Ectodermal cell (in vitro differentiated cells): ENCODE data around the gene ATP2A2.
"Not testable (repeated sequence)": the region's sequence is repeated elsewhere in the genome, so short reads cannot be mapped to it uniquely, and the experiment has no call there.

Experiments
- H3K27ac ChIP-seq: 2 replicates; pipeline ENCODE4 v1.7.0; 2013; ENCODE audit warnings: mild to moderate bottlenecking, low read depth, low read length; ENCODE audit not compliant: insufficient read depth, poor library complexity, severe bottlenecking
- H3K27me3 ChIP-seq: 2 replicates; pipeline ENCODE4 v1.7.0; 2013; ENCODE audit warnings: mild to moderate bottlenecking, low read length; ENCODE audit not compliant: insufficient read depth, control insufficient read depth, poor library complexity, severe bottlenecking
- H3K36me3 ChIP-seq: one replicate; pipeline ENCODE4 v1.7.0; 2013; ENCODE audit warnings: low read length; ENCODE audit not compliant: control insufficient read depth, insufficient read depth
- H3K4me1 ChIP-seq: one replicate; pipeline ENCODE4 v1.7.0; 2013; ENCODE audit warnings: low read length; ENCODE audit not compliant: control insufficient read depth, insufficient read depth
- H3K4me3 ChIP-seq: 2 replicates; pipeline ENCODE4 v1.7.0; 2013; ENCODE audit warnings: low read depth, low read length, control low read depth; ENCODE audit not compliant: insufficient read depth
- H3K9me3 ChIP-seq: 2 replicates; pipeline ENCODE4 v1.7.0; 2013; ENCODE audit warnings: mild to moderate bottlenecking, low read length, moderate library complexity; ENCODE audit not compliant: control insufficient read depth
- WGBS, 2 experiments: methylation state at CpG; one replicate each; pipeline ENCODE4 v1.1.7; 2013; ENCODE audit warnings: missing lambda C conversion rate in 2 of 2; 5-methylcytosine and 5-hydroxymethylcytosine counted together

ATP2A2 gene

DNA sequence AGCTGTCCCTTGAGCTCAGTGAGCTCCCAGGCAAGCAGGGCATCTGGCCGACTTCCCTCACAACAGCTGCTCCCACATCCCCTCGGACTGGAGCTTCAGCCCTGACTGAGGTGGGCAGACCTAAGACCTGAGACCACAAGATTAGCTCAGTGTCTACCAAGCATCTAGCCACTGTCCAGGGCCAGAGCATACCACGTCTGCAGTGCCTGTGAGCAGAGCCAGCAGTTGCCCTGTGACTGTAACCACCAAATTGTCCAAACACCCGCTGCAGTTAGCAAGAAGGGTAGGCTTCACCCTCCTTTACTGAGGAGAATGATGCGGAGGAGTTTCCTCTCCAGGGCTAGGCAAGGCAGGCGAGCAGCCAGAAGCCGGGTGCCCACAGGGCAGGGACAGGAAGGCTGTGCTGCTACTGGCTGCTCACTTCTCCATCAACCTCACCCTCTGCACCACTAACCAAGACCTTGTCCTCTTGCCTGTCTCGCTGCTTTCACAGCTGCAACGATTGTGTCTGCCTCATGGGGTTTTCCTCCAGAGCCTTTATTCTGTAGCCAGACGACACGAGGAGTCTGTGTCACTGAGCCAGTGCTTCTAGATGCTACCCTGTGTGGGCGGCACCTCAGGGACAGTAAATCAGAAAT is 68.6 kb downstream of the ATP2A2 start:
- H3K9me3 ChIP-seq: no peaks in the 10 kb centered on the region
- peaks cover 32% of the 10 kb centered on the region for H3K36me3 ChIP-seq
- no peak overlapping the region for H3K27ac ChIP-seq
- 93 to 94% methylated on average over 12 of the region's 12 CpGs for WGBS, 2 experiments
- H3K4me1 ChIP-seq: no peaks in the 10 kb centered on the region
- H3K4me3 ChIP-seq: no peak overlapping the region
- H3K27me3 ChIP-seq: no peaks in the 10 kb centered on the region

- H3K4me3 ChIP-seq: no peak overlapping the region
- no peak overlapping the region for H3K27ac ChIP-seq
- no peaks in the 10 kb centered on the region for H3K4me1 ChIP-seq
- no peaks in the 10 kb centered on the region for H3K9me3 ChIP-seq
- WGBS, 2 experiments: 93 to 94% methylated on average over 8 of the region's 8 CpGs
- peaks cover 17% of the 10 kb centered on the region for H3K36me3 ChIP-seq
- H3K27me3 ChIP-seq: no peaks in the 10 kb centered on the region
These were observed 70.1 kb downstream of the ATP2A2 start for GRCh38 chr12:110351119-110351518.

GRCh38 chr12:110352401-110352800 is 71.4 kb downstream of the ATP2A2 start:
- Histone ChIP-seq H3K9me3 (no peaks in the 10 kb centered on the region), H3K4me3 (no peak overlapping the region), H3K4me1 (no peaks in the 10 kb centered on the region), H3K27me3 (no peaks in the 10 kb centered on the region), H3K36me3 (peaks cover 13% of the 10 kb centered on the region), H3K27ac (no peak overlapping the region)
- WGBS, 2 experiments: 95 to 98% methylated on average over 3 of the region's 3 CpGs

DNA sequence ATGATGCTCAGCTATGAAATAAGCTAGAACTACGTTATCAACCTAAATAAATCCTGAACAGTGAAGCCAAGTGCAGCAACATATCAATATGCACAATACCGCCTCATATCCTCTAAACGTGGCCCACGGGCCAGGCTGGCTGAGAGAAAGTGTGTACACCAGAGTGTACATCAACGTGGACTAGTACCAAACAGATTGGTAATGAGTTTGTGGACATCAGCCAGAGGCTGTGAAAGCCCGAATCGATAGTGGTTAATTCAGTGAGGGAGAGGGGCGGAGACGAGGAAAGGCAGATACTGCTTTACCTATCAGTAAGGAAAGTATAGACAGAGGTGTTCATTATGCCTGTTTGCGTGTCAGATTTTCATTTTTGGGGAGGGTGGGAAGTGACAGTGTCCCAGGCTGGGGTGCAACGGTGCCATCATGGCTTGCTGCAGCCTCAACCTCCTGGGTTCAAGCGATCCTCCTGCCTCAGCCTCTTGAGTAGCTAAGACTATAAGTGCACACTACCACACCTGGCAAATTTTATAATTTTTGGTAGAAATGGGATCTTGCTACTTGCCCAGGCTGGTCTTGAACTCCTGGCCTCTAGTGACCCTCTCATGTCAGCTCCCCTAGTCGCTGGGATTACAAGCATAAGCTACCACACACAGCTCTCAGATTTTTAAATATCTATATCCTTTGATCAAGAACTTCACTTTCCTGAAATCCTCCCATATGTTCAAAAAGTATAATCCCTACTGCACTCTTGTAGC is 72.3 kb downstream of the ATP2A2 start:
- WGBS, 2 experiments: 95% methylated on average over 13 of the region's 13 CpGs
- H3K9me3 ChIP-seq: no peaks in the 10 kb centered on the region
- H3K27ac ChIP-seq: no peak overlapping the region
- peaks cover 3% of the 10 kb centered on the region for H3K36me3 ChIP-seq
- H3K4me1 ChIP-seq: no peaks in the 10 kb centered on the region
- H3K4me3 ChIP-seq: no peak overlapping the region
- H3K27me3 ChIP-seq: no peaks in the 10 kb centered on the region

- H3K9me3 ChIP-seq: no peaks in the 10 kb centered on the region
- WGBS, 2 experiments: 95 to 96% methylated on average over 7 of the region's 7 CpGs
- H3K36me3 ChIP-seq: no peaks in the 10 kb centered on the region
- no peaks in the 10 kb centered on the region for H3K27me3 ChIP-seq
- H3K27ac ChIP-seq: no peak overlapping the region
- H3K4me1 ChIP-seq: no peaks in the 10 kb centered on the region
- H3K4me3 ChIP-seq: no peak overlapping the region
These were observed 73.2 kb downstream of the ATP2A2 start for GRCh38 chr12:110354172-110354780.

- WGBS, 2 experiments: 33 to 38% methylated on average over 3 of the region's 3 CpGs
- no peak overlapping the region for H3K27ac ChIP-seq
- H3K27me3 ChIP-seq: no peaks in the 10 kb centered on the region
- no peaks in the 10 kb centered on the region for H3K4me1 ChIP-seq
- H3K4me3 ChIP-seq: no peak overlapping the region
- H3K36me3 ChIP-seq: no peaks in the 10 kb centered on the region
- H3K9me3 ChIP-seq: no peaks in the 10 kb centered on the region
These were observed 74.0 kb downstream of the ATP2A2 start for GRCh38 chr12:110355073-110355472.

DNA sequence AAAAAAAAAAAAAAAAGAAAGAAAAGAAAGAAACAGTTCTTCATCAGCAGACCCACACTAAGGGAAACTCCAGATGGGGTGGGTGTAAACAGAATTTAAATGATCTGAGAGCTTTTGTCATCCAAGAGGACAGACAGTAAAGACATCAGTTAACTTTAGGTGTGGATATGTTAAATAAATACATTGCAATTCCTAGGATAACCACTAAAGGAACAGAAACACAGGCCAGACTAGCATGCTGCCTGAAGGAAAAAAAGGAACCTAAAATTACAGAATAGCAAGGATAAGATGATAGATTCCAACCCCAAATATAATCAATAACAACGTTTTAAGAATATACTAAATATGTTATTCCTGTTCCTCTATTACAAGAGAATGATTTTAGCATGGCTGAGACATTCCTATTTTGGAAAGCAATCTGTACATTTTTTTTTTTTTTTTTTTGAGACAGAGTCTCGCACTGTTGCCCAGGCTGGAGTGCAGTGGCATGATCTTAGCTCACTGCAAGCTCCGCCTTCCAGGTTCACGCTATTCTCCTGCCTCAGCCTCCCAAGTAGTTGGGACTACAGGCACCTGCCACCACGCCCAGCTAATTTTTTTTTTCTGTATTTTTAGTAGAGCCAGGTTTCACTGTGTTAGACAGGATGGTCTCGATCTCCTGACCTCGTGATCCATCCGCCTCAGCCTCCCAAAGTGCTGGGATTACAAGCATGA is 77.5 kb downstream of the ATP2A2 start:
- not testable (repeated sequence) for H3K27ac ChIP-seq, H3K27me3 ChIP-seq, H3K4me1 ChIP-seq, H3K36me3 ChIP-seq, H3K4me3 ChIP-seq, H3K9me3 ChIP-seq
- WGBS, 2 experiments: 92% methylated on average over 7 of the region's 8 CpGs

GRCh38 chr12:110361216-110361615 is 80.2 kb downstream of the ATP2A2 start:
- no peaks in the 10 kb centered on the region for H3K27me3 ChIP-seq
- 73 to 100% methylated on average over 1 of the region's 1 CpG for WGBS, 2 experiments
- H3K4me1 ChIP-seq: no peaks in the 10 kb centered on the region
- no peak overlapping the region for H3K4me3 ChIP-seq
- H3K9me3 ChIP-seq: no peaks in the 10 kb centered on the region
- H3K36me3 ChIP-seq: no peaks in the 10 kb centered on the region
- H3K27ac ChIP-seq: no peak overlapping the region

GRCh38 chr12:110365489-110366320 is 84.7 kb downstream of the ATP2A2 start:
- H3K9me3 ChIP-seq: no peaks in the 10 kb centered on the region
- H3K4me1 ChIP-seq: no peaks in the 10 kb centered on the region
- WGBS, 2 experiments: 79 to 84% methylated on average over 7 of the region's 7 CpGs
- no peak overlapping the region for H3K27ac ChIP-seq
- no peaks in the 10 kb centered on the region for H3K27me3 ChIP-seq
- H3K4me3 ChIP-seq: no peak overlapping the region
- peaks cover 3% of the 10 kb centered on the region for H3K36me3 ChIP-seq
